ELF-1 (cell line): ENCODE measurements around the gene LAMA4.
A peak's percentile ranks its signal among the peaks of the same experiment; 100 is the strongest.

Source experiments
- DNase-seq: peaks from one replicate; pipeline ENCODE4 v3.0.0-alpha.2; 2016; ENCODE audit warnings: low read depth, low spot score

The LAMA4 gene

DNA sequence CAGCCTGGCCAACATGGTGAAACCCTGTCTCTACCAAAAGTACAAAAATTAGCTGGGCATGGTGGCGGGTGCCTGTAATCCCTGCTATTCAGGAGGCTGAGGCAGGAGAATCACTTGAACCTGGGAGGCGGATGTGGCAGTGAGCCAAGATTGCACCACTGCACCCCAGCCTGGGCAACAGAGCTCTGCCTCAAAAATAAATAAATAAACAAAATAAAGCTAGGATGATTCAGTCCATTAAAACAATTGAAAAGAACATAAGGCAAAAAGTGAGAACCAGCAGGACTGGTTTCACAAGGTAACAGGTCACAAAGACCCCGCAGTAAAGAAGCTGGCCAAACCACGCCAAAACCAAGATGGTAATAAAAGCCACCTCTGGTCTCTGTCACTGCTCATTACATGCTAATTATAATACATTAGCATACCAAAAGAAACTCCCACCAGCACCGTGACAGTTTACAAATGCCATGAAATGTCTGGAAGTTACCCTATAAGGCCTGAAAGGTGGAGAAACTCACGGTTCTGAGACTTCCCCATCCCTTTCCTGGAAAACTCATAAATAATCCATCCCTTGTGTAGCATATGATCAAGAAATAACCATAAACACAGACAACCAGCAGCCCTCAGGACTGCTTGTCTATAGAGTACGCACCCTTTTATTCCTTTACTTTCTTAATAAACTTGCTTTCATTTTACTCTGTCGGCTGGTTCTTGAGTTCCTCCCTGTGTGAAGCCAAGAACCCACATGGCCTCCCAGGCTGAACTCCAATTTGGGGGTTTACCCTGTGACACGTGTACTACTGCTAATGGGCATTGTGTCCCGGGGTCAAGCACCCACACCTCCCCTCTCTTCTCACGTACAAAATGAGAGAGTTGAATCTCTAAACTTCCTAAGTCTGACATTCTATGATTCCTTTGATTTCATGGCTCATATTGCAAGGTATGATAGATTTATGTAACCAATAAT is 10.2 kb downstream of the LAMA4 start:
- DNase-seq, result peak; percentile 67

DNA sequence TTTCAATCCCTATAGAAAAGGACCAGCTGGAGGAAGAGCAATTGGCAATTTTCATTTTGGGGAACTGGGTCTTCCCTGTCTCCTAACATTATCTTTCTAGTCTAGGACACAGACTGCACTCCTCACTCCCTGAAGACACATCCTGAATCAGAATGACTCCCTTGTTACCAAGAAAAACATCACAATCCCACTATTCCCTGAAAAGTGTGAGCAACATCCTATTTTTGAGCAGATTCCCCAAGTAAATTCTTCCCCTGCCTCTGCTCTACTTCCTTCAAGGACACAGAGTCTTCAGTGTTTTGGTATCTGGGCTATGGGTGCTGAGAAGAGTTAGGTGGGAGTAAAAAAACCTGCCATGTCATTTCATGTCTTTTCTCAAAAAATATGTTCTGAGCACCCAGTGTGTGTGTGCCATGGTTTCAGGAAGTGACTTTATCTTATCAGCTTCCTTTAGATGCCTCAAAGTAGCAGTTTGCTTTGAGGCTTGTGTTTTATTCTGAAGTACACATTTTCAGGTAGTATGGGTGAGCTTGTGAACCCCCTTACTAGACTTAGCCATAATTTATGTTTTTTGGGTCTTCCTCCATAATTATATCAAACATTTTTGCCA is 12.4 kb downstream of the LAMA4 start:
- DNase-seq, result no peak

DNA sequence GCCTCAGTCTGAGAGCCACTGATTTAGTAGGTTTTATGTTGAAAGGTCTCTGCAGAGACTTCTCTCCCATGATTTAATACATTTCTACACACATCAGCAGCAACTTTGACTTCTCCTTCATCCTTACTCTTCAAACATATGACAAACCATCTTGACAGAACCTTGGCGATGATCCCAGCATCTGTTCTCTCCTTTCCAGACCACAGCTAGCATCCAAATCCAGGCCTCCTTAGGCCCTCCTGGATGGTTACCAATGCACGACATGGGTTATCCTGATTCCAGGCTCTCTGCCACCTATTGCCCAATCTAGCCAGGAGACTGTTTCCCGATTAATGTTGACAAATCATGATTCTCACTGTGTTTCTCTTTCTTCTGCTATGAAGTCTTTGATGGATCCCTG is 16.8 kb downstream of the LAMA4 start:
- DNase-seq, result no peak

DNA sequence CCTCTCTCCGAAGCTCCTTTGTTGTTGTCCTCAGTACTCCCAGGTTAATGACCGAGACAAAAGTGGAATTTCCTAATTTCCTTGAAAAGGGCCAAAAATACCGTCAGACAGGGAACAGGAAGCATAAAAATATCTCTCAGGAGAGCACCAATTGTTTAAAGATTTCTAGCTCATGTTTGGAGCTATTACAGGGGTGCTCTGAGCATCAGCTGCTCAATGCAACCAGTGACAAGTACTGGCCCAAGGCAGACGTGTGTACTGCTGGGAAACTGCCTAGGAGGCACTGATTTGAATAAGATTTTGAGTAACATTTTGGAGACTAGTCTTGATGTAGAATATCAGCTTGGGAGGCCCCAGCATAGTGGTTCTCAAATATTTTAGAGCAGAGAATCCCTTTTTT is 17.3 kb downstream of the LAMA4 start:
- DNase-seq, result no peak

DNA sequence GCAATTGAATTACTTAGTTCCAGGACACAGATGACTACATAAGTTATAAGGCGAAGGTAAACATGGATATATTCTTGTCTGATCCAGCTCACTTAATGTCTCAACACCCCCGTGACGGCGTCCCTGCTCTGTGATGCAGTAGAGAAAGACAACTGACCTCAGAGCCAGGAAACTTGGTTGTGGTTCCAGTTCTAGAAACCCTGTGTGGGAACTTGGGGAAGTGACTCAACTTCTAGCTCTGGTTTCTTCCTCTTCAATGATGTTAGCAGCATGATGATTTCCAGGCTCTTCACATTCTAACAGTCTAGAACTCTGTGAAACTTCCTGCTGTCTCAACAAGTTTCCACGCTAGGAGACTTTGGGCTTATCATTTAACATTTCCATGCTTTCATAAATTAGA is 18.4 kb downstream of the LAMA4 start:
- DNase-seq, result no peak

DNA sequence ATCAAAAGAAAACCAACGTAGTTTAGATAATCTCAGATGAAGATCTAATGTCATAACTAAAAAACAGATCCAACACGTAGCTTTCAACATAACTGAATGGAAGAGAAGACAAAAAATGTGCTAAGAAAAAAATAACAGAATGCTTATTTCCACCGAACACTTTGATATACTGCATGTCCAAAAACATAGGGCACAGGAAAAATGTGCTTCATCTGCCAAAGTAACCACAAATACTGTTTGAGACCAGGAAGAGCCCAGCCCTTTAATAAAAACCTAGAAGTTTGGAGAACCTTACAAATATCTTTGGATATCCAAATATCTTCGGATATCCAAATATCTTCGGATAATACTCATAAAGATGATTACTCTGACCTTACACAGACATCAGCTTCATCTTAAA is 19.8 kb downstream of the LAMA4 start:
- DNase-seq, result no peak

DNA sequence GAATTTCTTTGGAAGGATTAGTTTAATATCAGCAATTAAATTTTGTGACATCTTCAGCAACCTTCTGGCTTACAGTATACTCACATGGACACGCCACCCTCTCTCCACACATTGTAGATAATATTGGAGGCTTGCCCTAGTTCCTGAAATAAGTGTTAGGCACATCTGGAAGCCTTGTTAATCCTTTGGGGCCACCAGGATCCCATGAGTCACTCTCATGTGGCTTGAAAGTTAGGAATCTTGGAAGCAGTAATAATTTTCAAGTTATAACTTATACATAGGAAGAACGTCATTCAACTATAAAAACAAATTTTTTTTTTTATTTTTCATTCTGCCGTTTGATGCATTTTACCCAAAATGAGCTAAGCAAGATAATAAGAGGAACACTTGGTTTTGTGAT is 20.5 kb downstream of the LAMA4 start:
- no peak for DNase-seq

DNA sequence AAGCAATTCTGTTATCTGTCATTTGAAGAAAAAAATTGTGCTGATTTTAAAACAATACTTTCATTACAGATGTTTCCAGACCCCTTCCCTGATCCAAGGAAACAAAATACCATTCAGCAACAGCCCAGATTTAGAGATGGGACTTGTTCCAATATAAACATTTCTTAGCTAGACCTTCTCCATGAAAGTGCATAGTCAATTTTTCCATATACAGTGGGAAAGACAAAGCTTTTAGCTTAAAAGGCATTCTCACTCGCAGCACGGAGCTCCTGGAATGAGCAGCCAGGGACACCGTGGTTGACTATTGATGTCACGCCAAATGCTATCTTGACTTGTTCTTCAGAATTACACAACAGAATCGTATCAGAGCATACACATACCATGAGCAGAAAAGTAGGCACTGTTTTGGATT is 21.5 kb downstream of the LAMA4 start:
- no peak for DNase-seq

DNA sequence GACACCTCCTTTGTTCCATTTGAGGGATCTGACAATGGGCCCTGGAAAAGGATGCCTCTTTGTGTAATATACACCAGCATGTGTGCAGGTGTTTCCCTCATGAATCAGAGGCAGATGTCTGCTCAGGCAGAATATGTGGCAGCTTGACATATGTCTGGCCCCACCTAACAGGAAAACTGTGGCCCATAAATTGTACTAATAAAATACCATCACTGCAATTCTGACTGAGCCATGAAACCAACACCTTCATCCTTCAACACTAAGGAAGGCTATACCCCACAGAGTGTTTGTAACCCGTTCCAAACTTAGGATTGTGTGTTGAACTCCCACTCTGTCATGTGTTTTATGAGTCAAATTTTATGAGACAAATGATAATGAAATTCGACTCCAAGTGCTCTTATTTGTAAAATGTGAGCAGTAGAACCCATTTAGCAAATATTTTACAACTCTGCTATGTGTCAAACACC is 22.7 kb downstream of the LAMA4 start:
- no peak for DNase-seq

DNA sequence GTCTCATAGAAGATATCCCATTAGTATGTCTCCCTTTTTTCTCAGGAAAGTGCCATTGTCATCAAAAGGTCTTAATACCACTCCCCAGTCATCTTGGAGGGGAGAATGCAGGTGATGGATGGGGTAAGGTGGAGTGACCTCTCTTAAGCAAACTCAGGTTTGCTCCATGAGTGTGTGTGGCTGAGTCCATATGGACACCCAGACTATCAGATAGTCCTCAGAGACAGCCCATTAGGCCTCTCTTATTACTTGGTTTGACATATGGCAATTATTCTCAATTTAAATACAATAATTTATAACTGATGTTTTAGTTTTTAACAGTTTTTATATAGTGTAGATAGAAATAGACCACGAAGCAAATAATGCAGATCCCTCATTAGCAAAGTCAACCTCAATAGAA is 23.2 kb downstream of the LAMA4 start:
- DNase-seq, result no peak

DNA sequence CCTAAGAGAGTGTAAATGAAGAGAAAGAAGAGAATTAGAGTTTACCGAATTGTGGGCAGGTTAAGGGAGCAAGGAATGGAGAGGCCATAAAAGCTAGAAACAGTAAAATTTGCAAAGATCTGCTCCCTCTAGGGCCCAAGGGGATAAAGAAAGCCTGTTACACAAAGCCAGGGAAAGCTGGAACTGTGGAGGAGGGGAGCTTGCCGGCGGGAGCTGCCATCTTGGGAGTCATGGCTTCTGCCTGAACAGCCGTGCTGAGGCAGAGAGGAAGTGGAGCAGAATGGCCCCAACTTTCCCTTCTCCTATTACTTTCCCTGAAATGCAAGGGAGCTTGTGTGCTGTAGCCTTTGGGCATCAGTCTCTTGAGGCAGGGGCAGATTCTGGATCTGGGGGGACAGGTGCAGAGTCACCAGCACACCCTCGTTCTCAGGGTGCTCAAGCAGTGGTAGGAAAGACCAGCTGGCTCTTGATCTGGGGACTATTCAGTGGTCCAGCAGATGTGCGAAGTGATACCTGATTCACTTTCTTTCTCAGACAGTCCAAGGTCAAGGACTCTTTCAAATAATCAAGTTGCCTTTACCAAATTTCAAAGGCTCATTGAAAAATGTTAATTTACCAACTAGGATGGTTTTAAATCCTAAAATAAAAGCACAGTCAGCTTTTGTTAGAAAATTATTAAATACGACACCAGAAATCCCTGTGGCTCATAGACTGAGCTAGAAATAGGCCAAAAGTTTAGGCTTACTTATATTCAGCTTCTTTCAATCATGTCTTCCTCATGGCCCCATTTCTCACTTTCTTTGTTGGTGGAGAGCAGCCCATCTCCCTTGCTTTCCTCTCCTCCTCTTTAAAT is 25.7 kb downstream of the LAMA4 start:
- no peak for DNase-seq

DNA sequence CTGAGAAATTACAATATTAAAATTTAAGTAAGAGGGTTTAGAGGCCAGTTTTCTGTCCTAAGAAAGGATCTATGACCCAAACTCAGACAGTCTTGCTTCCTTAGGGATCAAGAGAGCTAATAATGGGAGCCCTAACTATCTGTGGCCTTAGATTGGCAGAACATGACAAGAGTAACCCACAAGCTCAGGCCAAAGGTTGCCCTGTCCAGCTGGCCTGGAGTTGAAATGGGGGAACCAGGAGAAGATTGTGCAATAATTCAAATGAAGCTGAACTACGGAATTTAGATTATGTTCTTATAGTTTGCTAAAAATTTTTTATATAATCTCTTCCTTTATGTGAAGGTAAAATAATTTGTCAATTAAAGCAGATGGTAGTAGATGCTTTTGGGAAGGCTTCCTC is 26.4 kb downstream of the LAMA4 start:
- no peak for DNase-seq

DNA sequence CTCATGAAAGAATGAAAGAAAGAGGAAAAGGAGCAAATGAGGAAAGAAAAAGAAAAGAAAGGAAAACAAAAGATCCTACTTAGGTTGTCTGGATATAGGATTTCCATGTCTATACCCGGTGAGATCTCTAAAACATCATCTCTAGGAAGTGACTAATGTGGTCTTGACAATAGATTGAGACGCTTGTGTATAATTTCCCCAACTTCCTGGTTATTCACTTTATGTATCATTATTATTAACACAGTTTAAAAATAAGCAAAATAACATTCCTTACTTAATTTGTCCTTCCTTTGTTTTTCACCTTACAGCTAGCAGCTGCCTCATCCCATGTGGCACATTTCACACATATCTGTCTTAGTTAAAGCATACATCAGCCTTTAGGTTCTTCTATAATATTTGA is 27.0 kb downstream of the LAMA4 start:
- no peak for DNase-seq

DNA sequence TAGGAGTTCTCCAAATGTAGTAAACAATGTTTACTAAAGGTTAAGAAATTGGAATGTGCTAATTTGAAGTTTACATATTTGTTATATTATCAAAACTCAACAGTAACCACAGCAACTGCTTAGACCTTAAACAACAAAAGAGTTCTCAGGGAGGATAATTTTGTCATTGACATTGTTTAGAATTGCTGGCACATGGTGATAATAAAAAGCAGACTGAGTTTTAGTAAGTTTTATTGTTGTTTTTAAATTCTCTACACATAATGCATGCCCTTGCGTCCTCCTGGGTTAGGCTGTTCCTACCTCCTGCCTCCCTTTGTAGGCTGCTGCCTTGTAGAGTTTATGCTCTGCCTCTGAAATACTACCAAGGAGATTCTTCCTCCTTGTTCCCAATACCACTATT is 28.7 kb downstream of the LAMA4 start:
- DNase-seq, result no peak

DNA sequence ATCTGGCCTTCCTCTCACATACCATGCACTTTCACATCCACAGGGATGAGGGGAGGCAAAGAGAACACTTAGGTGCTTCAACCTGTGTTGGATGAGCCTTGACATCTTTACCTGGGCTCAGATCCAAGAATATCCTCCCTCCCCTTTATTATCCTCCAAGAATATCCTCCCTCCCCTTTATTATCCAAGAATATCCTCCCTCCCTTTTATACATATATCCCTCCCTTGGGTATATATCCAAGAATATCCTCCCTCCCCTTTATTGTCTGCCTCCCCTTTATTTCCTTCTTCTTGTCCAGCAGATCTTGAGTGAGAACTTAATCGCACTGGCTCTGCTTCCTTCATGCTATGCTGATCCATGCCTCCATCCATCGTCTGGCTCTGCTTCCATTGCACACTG is 30.3 kb downstream of the LAMA4 start:
- DNase-seq, result no peak

DNA sequence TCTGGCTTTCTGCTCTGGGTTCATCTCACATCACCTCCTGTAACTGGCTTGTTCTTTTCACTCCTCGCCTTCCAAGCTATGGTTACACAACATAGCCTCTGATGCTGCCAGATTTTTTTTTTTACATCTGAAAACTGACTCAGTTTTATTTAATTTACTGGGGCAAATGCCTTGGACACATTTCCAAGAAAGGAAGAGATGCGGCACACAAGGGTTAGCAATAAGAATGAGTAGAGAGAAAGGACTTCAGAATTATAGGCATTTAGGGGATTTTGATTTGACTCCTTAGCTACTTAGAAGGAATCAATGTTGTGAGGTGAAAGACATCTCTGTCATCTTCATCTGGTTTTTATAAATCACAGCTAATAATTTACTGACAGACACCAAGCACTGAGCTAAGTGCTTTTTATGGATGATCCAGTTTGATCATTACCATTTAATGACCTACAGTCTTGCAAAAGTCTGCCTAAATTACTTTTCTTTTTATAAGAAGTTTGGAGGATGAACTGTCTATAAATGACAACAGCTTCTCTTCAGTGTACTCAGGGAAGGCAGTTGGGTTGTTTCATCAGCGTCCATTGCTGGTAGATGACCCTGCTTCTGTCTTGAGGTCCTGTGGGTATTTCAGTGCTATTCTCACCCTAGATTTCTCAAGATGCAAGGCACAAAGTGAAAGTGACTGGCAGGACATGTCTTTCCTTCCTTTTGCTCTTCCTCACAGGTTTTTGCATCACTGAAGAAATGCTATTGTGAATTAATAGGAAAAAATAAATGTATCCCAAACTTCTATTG is 31.1 kb downstream of the LAMA4 start:
- DNase-seq, result no peak

DNA sequence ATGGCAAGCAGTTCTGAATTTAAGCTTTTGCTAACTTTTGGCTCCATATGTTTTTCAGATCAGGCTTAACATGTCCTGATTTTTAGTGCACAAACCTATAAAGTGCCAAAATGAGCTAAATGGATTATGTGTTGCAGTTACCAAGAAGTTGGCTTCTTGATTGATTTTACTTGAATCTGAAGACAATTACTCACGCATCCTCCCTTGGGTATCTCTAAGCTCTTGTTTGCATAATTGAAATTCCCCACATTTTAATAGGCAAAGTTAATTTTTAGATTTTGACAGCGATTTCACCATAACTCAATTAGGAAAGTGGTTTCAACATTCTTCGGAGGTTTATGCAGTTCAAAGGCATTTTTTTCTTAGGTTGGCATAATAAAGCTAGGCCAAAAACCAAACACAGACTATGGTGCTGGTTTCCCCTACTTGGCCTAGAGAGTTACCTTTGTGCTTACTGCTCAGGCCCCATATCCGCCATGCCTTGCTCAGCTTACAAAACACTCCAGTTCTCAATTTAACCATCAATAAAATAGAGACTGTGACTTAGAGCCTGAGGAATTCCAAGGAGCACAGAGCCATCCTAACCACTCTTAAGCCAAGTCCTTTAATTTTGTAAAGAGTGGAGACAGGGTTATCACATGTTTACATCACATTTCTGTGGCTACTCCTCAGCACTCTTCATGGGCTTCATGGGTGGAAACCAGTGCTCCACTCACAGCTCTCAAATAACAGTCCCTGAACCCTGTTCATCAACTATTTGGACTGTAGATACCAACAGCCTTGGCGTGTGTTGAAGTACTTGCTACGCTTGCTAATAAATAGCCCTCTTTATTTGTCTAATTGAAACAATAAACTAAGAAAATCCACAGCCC is 32.1 kb downstream of the LAMA4 start:
- DNase-seq, result no peak

DNA sequence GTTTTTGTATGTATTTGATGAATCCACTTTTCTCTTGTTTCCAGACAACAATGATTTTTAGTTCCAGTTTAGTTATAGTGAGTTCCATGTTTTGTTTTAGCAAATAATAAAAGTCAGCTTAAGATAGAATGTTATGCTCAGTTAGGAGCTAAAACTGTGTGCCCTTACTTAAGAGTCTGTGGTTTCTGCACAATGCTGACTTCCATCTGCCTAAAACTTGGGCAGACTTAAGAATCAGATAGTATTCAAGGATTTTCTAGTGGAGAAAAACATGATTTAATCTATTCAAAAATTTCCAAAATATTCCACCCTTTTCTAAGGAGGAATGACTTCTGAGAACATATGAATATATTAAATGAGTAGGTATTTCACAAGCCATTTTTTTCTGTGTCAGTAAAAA is 32.8 kb downstream of the LAMA4 start:
- no peak for DNase-seq

DNA sequence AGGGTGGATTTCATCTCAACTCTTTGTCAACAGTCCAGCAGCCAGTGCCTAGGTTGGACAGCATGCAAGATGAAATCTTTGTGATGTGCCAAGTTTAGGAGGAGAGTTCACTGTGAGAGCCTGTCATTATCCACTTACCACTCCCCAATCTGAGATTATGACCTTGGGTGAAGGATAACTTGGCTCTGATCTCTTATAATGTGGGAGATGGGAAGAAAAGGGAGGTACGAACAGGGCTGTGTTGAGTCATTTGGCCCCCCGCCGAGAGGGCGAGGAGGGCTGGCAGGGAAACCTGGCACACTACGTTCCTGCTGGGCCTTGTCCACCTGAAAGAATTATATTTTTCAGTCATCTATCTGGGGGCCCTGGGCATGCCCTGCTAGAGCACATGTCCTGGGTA is 35.8 kb downstream of the LAMA4 start:
- DNase-seq, result no peak
